Muscle of arm (tissue), 12 donors: Measurements from ENCODE around the gene PCNP. TPM values are rescaled to one million over a fixed set of nuclear protein-coding genes. Genes with fewer than 3 reads are reported as not detected.

Source experiments
- polyA plus RNA-seq, 12 donors: library from polyadenylated mRNA; unstranded; fragments of 120-200 nt; gene quantifications; one replicate each; pipeline ENCODE4 v1.2.1, GENCODE V29; 2013; ENCODE audit not compliant: insufficient read length in 12 of 12

Gene PCNP
- polyA plus RNA-seq, 12 donors = 106 to 191 (median 153) TPM; not detected in 1

Other genes starting within 250 kb of the PCNP start
- gene SENP7, start 61.0 kb upstream of the PCNP start, polyA plus RNA-seq = 10 to 100 TPM in 11 of 12 donors, not detected in 1; 30.4 to 69.2 (median 46.7) TPM
- gene TRMT10C, start 12.3 kb upstream of the PCNP start, polyA plus RNA-seq = 10 to 100 TPM in 11 of 12 donors, not detected in 1; 21.6 to 30.1 (median 25.8) TPM
- 10 to 100 TPM in 11 of 12 donors, not detected in 1; 12.7 to 21.4 (median 16.9) TPM for gene ZBTB11, start 103.0 kb downstream of the PCNP start, polyA plus RNA-seq
- 1,000 to 10,000 TPM in 11 of 12 donors, not detected in 1; 1,395 to 2,158 (median 1,860) TPM for gene RPL24, start 112.5 kb downstream of the PCNP start, polyA plus RNA-seq
- gene CEP97, start 150.4 kb downstream of the PCNP start, polyA plus RNA-seq = 10 to 100 TPM in 11 of 12 donors, not detected in 1; 11.5 to 19.5 (median 14.5) TPM
- 10 to 100 TPM in 11 of 12 donors, not detected in 1; 13.5 to 27.3 (median 21.2) TPM for gene NXPE3, start 205.0 kb downstream of the PCNP start, polyA plus RNA-seq